CD8-positive, alpha-beta memory T cell (primary cell): ENCODE measurements around the gene CACNA1B. TPM values are rescaled to one million over a fixed set of nuclear protein-coding genes. Genes with fewer than 3 reads are reported as not detected.
"Not testable (repeated sequence)": the region's sequence is repeated elsewhere in the genome, so short reads cannot be mapped to it uniquely, and the experiment has no call there.

Experiments used
- CTCF ChIA-PET: fragments of 350-600 bp; sonication (Branson Sonifier 250); formaldehyde crosslinking; loops from one replicate; lab custom pipeline; 2021; ENCODE audit warnings: antibody characterized with exemption; lab: Charles Lee
- POLR2A ChIA-PET: fragments of 350-600 bp; sonication (Branson Sonifier 250); formaldehyde crosslinking; loops from one replicate; lab custom pipeline; 2021; ENCODE audit warnings: antibody characterized with exemption; lab: Charles Lee
- DNase-seq, 5 donors: peaks; one replicate each; pipeline versions ENCODE4 v3.0.0 to v3.0.0-alpha.2; 2020 to 2022; ENCODE audit warnings: mixed read lengths in 1 of 5
- H3K27ac ChIP-seq: one replicate; pipeline ENCODE4 v1.7.0; 2013; ENCODE audit warnings: low read depth, mild to moderate bottlenecking, low read length, moderate library complexity
- H3K27me3 ChIP-seq: 2 replicates; pipeline ENCODE4 v1.7.0; 2013; ENCODE audit warnings: low read length, mild to moderate bottlenecking; ENCODE audit not compliant: insufficient read depth, poor library complexity, severe bottlenecking
- H3K36me3 ChIP-seq: 2 replicates; pipeline ENCODE4 v1.7.0; 2013; ENCODE audit warnings: mild to moderate bottlenecking, low read length, moderate library complexity; ENCODE audit not compliant: insufficient read depth
- H3K4me1 ChIP-seq: 2 replicates; pipeline ENCODE4 v1.7.0; 2013; ENCODE audit warnings: mild to moderate bottlenecking, low read length, moderate library complexity; ENCODE audit not compliant: insufficient read depth
- H3K4me3 ChIP-seq: 2 replicates; pipeline ENCODE4 v1.7.0; 2013; ENCODE audit warnings: mild to moderate bottlenecking, low read length
- H3K9me3 ChIP-seq: 2 replicates; pipeline ENCODE4 v1.7.0; 2013; ENCODE audit warnings: mild to moderate bottlenecking, low read length
- H3K27ac Mint-ChIP-seq, 8 donors: one replicate each; pipeline ENCODE4 v1.8.0; 2020 to 2021; ENCODE audit warnings: mixed read lengths in 8 of 8, mild to moderate bottlenecking in 6 of 8, inconsistent platforms in 3 of 8, moderate library complexity in 3 of 8
- H3K27me3 Mint-ChIP-seq, 2 donors: one replicate each; pipeline ENCODE4 v1.8.0; 2020 to 2021; ENCODE audit warnings: mixed read lengths in 2 of 2, mild to moderate bottlenecking in 1 of 2, moderate library complexity in 1 of 2
- H3K36me3 Mint-ChIP-seq, 3 donors: one replicate each; pipeline ENCODE4 v1.8.0; 2020 to 2021; ENCODE audit warnings: mixed read lengths in 3 of 3, inconsistent platforms in 1 of 3, mild to moderate bottlenecking in 1 of 3
- H3K4me1 Mint-ChIP-seq, 3 donors: one replicate each; pipeline ENCODE4 v1.8.0; 2020 to 2021; ENCODE audit warnings: mixed read lengths in 3 of 3, inconsistent platforms in 1 of 3, mild to moderate bottlenecking in 1 of 3
- H3K4me3 Mint-ChIP-seq, 7 donors: one replicate each; pipeline ENCODE4 v1.8.0; 2020 to 2021; ENCODE audit warnings: mixed read lengths in 7 of 7, mild to moderate bottlenecking in 6 of 7, moderate library complexity in 4 of 7, inconsistent platforms in 2 of 7
- H3K9me3 Mint-ChIP-seq, 5 donors: one replicate each; pipeline ENCODE4 v1.8.0; 2020 to 2022; ENCODE audit warnings: mixed read lengths in 5 of 5, mild to moderate bottlenecking in 3 of 5, moderate library complexity in 2 of 5, inconsistent platforms in 1 of 5
- polyA plus RNA-seq: library from polyadenylated mRNA; unstranded; fragments of 300-500 nt; fragmentation: Illumina TruSeq; gene quantifications from one replicate; pipeline ENCODE4 v1.2.3, GENCODE V29; 2021
- total RNA-seq, 2 experiments: library from RNA; stranded (reverse); gene quantifications; one replicate each; pipeline ENCODE4 v1.2.3, GENCODE V29; 2021

The CACNA1B gene
- total and polyA plus RNA-seq, 3 experiments from 2014 or later = not detected

- H3K36me3 Mint-ChIP-seq, H3K4me1 ChIP-seq, H3K9me3 Mint-ChIP-seq, CTCF ChIA-PET, H3K4me3 Mint-ChIP-seq, H3K4me1 Mint-ChIP-seq, H3K27ac Mint-ChIP-seq, H3K9me3 ChIP-seq, H3K27me3 ChIP-seq, H3K36me3 ChIP-seq, H3K27ac ChIP-seq, H3K4me3 ChIP-seq, H3K27me3 Mint-ChIP-seq, DNase-seq, POLR2A ChIA-PET: not testable (repeated sequence)
Measured at GRCh38 chr9:138134581-138134980, 257.0 kb downstream of the CACNA1B start.

GRCh38 chr9:138139096-138139495 is 261.5 kb downstream of the CACNA1B start:
- H3K36me3 Mint-ChIP-seq, H3K4me3 Mint-ChIP-seq, H3K9me3 ChIP-seq, H3K9me3 Mint-ChIP-seq, H3K27ac Mint-ChIP-seq, H3K4me3 ChIP-seq, H3K4me1 ChIP-seq, H3K27ac ChIP-seq, H3K36me3 ChIP-seq, H3K27me3 Mint-ChIP-seq, POLR2A ChIA-PET, DNase-seq, H3K4me1 Mint-ChIP-seq, H3K27me3 ChIP-seq, CTCF ChIA-PET: not testable (repeated sequence)

GRCh38 chr9:138140980-138141379 is 263.4 kb downstream of the CACNA1B start:
- H3K27me3 ChIP-seq, H3K4me1 Mint-ChIP-seq, H3K36me3 Mint-ChIP-seq, H3K27ac ChIP-seq, CTCF ChIA-PET, H3K4me3 ChIP-seq, H3K36me3 ChIP-seq, H3K9me3 ChIP-seq, POLR2A ChIA-PET, H3K4me1 ChIP-seq, H3K27ac Mint-ChIP-seq, H3K9me3 Mint-ChIP-seq, DNase-seq, H3K27me3 Mint-ChIP-seq, H3K4me3 Mint-ChIP-seq: not testable (repeated sequence)

- DNase-seq, H3K4me3 ChIP-seq, H3K4me1 ChIP-seq, H3K27ac ChIP-seq, H3K36me3 ChIP-seq, H3K27me3 ChIP-seq, CTCF ChIA-PET, H3K4me3 Mint-ChIP-seq, H3K4me1 Mint-ChIP-seq, H3K27me3 Mint-ChIP-seq, POLR2A ChIA-PET, H3K9me3 ChIP-seq, H3K36me3 Mint-ChIP-seq, H3K9me3 Mint-ChIP-seq: not testable (repeated sequence)
- peak overlapping the region in 1 of 8 donors; percentile 69 for H3K27ac Mint-ChIP-seq
Measured at GRCh38 chr9:138142528-138143244, 265.1 kb downstream of the CACNA1B start.

- POLR2A ChIA-PET = not testable (repeated sequence)
Measured at GRCh38 chr9:138143491-138143890, 265.9 kb downstream of the CACNA1B start.

GRCh38 chr9:138147556-138147955 is 270.0 kb downstream of the CACNA1B start:
- H3K9me3 Mint-ChIP-seq, CTCF ChIA-PET, H3K27ac ChIP-seq, POLR2A ChIA-PET, H3K4me3 ChIP-seq, H3K36me3 Mint-ChIP-seq, H3K4me1 ChIP-seq, H3K27ac Mint-ChIP-seq, DNase-seq, H3K27me3 ChIP-seq, H3K4me1 Mint-ChIP-seq, H3K9me3 ChIP-seq, H3K4me3 Mint-ChIP-seq, H3K36me3 ChIP-seq: not testable (repeated sequence)
- H3K27me3 Mint-ChIP-seq = peaks cover 2 to 14% of the 10 kb centered on the region in 2 donors

More at GRCh38 chr9:138143491-138143890, 265.9 kb downstream of the CACNA1B start:
- H3K4me1 ChIP-seq, H3K4me3 Mint-ChIP-seq, H3K27ac ChIP-seq, H3K9me3 ChIP-seq, H3K9me3 Mint-ChIP-seq, DNase-seq, H3K27me3 ChIP-seq, H3K36me3 ChIP-seq, CTCF ChIA-PET, H3K27me3 Mint-ChIP-seq, H3K36me3 Mint-ChIP-seq, H3K4me3 ChIP-seq, H3K27ac Mint-ChIP-seq, H3K4me1 Mint-ChIP-seq: not testable (repeated sequence)

- H3K27ac ChIP-seq, H3K36me3 Mint-ChIP-seq, POLR2A ChIA-PET, H3K4me1 Mint-ChIP-seq, H3K27me3 ChIP-seq, CTCF ChIA-PET, H3K4me1 ChIP-seq, H3K9me3 ChIP-seq, H3K9me3 Mint-ChIP-seq, H3K36me3 ChIP-seq, H3K27ac Mint-ChIP-seq: not testable (repeated sequence)
- H3K4me3 ChIP-seq = peak overlapping the region; percentile 19
- Mint-ChIP-seq H3K27me3 (peaks cover 2 to 17% of the 10 kb centered on the region in 2 donors), H3K4me3 (peak overlapping the region in 6 of 7 donors; percentile 63 to 76 (median 72))
- peak in 2 of 5 donors; percentile 31 to 50 for DNase-seq
Measured at GRCh38 chr9:138149672-138150656, 272.4 kb downstream of the CACNA1B start.

GRCh38 chr9:138155788-138156187 is 278.2 kb downstream of the CACNA1B start:
- POLR2A ChIA-PET, H3K4me1 Mint-ChIP-seq, H3K27me3 ChIP-seq, DNase-seq, H3K36me3 ChIP-seq, H3K27ac Mint-ChIP-seq, H3K4me3 ChIP-seq, H3K9me3 Mint-ChIP-seq, H3K27ac ChIP-seq, H3K4me1 ChIP-seq, H3K4me3 Mint-ChIP-seq, H3K36me3 Mint-ChIP-seq, CTCF ChIA-PET, H3K9me3 ChIP-seq: not testable (repeated sequence)
- peaks cover 15 to 18% of the 10 kb centered on the region in 2 donors for H3K27me3 Mint-ChIP-seq
